HG03439 (cell line): ENCODE results near the gene RILPL2.
A peak's percentile ranks its signal among the peaks of the same experiment; 100 is the strongest.
"Not testable (repeated sequence)": the region's sequence is repeated elsewhere in the genome, so short reads cannot be mapped to it uniquely, and the experiment has no call there.

Experiments used
- ATAC-seq: cut with Tn5 transposase; IDR thresholded peaks from one replicate; pipeline ENCODE4 v1.9.1; 2021; ENCODE audit warnings: mild to moderate bottlenecking, moderate library complexity; ENCODE audit not compliant: unreplicated experiment

Gene RILPL2

DNA sequence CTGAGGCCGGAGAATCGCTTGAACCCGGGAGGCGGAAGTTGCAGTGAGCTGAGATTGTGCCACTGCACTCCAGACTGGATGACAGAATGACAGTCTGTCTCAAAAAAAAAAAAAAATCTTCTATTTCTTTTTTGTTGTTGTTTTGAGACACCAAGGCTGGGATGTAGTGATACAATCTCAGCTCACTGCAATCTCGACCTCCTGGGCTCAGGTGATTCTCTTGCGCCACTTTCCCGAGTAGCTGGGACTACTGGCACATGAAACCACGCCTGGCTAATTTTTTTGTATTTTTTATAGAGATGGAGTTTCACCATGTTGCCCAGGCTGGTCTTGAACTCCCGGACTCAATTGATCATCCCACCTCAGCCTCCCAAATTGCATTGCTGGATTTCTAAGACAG lies 14.2 kb upstream of the RILPL2 start:
- no peak for ATAC-seq

DNA sequence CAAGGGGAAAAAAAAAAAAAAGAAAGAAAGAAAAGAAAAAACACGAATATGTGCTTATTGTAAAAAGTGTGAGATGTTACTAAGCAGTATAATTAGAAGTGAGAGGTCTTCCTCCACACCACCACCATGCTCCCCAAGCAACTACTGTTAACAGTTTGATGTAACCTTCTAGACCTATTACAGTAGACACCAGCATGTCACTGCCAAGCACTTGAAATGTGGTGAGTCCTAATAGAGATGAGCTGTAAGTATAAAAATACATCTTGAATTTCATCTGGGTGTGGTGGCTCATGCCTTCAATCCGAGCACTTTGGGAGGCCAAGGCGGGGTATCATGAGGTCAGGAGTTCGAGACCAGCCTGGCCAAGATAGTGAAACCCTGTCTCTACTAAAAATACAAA lies 13.4 kb upstream of the RILPL2 start:
- no peak for ATAC-seq

DNA sequence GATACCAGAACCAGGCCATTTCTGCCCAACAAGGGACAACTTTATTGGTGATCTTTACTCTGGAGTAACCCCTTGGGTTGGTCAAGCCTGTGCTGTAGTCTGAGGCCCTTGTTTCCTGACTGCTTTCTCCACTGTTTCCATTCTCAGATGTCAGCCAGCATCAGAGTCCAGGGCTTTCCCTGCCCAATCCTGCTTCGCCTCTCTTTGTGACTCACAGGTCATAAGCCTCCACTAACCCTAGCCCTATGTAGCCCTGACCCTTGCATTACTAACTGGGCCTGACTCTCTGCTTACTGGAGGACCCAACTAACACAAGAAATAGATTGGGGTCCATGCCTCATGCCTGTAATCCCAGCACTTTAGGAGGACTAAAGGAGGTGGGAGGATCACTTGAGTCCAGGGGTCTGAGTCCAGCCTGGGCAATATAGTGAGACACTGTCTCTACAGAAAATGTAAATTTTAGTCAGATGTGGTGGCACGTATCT lies 12.8 kb upstream of the RILPL2 start:
- no peak for ATAC-seq

DNA sequence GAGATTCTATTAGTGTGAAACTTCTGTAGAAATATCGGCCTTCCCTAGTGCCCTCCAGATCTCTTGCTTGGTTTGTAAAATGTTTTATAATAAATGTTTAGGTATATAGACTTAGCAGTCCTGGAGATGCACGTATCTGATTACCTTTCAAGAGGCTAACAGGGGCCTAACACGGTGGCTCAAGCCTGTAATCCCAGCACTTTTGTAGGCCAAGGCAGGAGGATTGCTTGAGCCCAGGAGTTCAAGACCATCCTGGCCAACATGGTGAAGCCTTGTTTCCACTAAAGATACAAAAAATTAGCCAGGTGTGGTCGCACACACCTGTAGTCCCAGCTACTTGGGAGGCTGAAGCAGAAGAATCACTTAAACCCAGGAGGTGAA lies 9.8 kb upstream of the RILPL2 start:
- ATAC-seq = no peak

DNA sequence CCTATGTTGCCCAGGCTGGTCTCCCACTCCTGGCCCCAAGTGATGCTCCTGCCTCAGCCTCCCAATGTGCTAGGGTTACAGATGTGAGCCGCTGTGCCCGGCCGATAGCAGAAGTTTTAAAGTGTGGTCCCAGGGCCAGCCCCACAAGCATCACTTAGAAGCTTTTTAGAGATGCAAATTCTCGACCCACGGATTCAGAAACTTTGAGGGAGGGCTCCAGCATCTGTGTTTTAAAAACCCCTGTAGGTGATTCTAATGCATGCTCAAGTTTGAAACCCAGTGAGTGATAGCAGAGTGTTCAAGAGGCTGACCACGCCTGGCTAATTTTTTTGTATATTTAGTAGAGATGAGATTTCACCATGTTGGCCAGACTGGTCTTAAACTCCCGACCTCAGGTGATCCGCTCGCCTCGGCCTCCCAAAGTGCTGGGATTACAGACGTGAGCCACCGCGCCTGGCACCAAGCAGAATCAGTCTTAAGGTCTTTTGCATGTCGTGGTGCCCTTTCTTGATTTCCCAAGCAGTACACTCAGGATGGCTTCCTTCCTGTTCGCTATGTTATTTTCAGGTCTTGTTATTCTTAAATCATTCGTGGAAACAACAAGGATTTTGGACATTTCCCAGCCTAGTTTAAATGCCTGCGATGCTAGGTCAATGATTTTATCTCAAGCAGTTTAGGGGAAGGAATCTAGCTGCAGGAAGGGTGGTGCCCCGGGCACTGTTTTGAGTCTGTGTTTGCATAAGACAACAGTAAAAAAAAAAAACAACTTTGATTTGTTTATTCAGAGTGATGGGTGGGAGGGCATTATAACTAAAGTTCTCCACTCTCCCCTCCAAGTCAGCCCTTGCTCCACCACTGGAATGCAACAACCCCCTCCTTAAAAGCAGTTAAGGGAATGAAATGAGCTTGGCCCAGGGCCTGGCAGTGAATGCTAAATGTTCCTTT lies 9.2 kb upstream of the RILPL2 start:
- no peak for ATAC-seq

DNA sequence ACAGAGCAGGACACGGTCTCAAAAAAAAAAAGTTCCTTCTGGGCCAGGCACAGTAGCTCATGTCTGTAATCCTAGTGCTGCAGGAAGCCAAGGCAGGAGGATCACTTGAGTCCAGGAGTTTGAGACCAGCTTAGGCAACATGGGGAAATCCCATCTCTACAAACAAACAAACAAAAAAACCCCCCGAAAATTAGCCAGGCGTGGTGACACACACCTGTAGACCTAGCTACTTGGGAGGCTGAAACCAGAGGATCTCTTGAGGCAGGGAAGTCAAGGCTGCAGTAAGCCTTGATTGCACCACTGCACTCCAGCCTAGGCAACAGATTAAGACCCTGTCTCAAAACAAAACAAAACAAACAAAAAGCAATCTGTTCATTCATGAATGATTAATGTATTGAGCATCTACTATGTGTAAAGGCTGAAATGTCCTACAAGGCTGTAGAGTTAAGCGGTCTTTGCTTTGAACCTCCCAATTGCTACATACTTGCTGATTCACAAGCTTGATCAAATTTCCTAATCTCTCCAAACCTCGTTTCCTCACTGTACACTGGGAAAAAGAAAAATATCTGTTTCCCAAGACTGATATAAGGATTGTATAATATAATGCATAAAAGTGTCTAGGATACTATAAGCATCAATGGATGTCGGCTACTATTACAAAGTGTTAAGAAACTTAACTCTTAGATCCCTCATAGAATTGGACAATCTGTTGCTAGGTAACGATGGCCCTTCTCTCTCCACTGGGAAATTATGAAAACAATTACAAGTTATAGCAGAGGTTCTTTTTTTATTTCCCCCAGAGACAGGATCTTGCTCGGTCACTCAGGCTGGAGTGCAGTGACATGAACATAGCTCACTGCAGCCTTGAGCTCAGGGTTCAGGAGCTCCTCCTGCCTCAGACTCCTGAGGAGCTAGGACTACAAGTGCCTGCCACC lies 7.9 kb upstream of the RILPL2 start:
- no peak for ATAC-seq

DNA sequence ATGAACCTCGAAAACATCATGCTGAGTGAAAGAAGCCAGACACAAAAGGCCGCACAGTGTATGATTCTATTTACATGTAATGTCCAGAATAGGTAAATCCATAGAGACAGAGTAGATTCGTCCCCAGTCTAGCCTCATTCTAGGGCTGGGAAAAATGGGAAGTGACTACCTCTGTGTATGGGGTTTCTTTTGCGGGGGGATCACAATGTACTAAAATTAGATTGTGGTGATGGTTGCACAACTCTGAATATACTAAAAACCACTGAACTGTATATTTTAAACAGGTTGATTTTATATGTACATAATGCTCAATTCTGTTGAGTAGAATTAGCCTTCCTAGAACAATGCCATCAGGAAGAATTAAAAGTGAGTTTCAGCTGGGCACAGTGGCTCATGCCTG lies 6.3 kb upstream of the RILPL2 start:
- no peak for ATAC-seq

DNA sequence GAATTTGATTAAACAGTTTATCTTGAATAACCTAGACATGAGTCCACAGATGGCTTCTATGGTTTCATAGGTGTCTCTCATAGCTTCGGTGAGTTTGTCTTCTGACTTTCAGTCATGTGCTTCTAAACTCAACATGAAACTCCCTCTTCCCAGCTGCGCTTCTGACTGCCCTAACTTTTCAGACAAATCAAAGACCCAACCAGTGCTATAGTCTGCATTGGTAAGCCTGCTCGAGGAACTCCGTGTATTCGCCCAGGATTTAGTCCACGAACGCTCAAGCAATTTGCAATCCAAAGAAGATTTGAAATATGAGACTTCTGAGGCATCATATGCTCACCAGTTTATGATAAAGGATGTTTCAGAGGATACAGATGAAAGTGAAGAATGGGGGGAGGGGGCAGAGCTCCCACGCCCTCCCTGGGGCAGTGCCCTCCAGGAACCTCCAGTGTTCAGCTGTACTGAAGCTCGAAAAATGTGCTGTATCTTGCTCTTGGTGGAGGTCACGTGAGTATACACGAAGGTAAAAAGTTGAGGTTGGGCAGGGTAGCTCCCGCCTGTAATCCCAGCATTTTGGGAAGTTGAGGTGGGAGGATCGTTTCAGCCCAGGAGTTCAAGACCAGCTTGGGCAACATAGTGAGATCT lies 5.2 kb upstream of the RILPL2 start:
- ATAC-seq = no peak

DNA sequence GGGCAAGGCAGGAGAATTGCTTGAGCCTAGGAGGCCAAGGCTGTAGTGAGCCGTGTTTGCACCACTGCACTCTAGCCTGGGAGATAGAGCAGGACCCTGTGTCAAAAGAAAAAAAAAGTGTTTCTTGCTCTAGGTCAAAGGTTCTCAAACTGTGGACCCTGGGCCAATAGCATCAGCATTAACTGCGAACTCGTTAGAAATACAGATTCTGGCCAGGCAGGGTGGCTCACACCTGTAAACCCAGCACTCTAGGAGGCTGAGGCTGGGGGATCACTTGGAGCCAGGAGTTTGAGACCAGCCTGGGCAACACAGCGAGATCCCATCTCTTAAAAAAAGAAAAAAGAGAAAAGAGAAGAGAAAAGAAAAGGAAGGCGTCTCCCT lies 858 bp downstream of the RILPL2 start:
- ATAC-seq = no peak

DNA sequence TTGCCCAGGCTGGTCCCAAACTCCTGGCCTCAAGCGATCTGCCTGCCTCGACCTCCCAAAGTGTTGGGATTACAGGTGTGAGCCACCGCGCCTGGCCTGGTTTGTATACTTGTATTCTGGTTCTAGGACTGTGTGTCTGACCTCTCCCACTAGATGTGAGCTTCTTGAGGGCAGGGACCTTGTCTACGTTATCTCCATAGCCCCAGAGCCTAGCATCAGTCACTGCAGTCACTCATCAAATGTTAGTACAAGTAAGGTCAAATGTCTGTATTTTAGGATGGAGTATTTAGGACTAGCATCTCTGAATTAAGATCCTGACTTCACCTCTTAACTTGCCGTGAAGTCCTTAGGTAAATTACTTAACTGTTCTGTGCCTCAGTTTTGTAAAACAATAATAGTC lies 2.9 kb downstream of the RILPL2 start:
- no peak for ATAC-seq

DNA sequence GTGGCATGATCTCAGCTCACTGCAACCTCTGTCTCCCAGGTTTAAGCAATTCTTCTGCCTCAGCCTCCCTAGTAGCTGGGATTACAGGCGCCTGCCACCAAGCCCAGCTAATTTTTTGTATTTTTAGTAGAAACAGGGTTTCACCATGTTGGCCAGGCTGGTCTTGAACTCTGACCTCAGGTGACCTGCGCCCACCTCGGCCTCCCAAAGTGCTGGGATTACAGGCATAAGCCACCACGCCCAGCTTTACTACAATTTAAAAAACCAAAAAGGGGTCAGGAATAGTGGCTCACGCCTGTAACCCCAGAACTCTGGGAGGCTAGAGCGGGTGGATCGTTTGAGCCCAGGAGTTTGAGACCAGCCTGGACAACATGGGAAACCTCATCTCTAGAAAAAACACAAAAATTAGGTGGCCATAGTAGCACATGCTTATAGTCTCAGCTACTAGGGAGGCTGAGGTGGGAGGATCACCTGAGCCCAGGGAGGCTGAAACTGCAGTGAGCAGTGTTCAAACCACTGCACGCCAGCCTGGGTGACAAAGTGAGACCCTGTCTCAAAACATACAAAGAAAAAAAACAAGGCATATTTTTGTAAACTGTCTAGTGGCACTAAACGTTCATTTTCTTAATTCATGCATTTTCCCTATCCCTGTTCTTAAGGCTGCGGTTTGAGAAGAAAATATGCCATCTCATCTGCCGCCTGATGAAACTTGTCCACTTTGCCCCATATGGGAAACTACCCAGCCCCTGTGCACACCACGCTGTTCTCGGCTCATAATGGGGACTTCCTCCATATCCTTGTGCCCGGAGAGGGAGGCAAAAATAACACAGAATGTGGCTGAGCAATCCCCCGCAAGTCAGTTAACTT lies 4.3 kb downstream of the RILPL2 start:
- ATAC-seq = not testable (repeated sequence)

DNA sequence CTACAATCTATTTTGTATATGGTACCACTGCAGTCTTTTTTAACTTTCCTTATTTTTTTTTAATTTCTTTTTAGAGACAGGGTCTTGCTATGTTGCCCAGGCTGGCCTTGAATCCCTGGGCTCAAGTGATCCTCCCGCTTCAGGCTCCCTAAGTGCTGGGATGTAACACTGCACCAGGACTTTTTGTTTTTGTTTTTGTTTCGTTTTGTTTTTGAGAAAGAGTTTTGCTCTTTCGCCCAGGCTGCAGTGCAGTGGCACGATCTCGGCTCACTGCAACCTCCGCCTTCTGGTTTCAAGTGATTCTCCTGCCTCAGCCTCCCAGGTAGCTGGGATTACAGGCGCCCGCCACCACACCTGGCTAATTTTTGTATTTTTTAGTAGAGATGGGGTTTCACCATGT lies 7.4 kb downstream of the RILPL2 start:
- not testable (repeated sequence) for ATAC-seq

DNA sequence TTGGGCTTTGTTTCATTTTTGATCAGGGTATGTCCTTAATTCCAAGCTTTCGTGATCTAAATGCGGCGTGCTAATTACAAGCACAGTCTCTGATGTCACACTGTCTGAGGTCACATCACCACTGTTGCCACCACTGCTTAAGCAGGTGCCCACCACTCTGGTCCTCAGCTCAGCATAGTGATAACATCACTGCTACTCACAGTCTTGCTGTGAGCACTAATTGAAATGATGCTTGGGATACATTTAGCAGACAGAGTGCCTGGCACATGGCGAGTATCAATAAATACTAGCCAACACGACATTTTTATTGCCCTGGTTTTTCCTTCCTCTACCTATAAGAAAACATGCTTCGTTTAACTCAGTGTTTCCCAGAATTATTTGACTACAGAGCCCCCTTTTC lies 7.9 kb downstream of the RILPL2 start:
- ATAC-seq = no peak

DNA sequence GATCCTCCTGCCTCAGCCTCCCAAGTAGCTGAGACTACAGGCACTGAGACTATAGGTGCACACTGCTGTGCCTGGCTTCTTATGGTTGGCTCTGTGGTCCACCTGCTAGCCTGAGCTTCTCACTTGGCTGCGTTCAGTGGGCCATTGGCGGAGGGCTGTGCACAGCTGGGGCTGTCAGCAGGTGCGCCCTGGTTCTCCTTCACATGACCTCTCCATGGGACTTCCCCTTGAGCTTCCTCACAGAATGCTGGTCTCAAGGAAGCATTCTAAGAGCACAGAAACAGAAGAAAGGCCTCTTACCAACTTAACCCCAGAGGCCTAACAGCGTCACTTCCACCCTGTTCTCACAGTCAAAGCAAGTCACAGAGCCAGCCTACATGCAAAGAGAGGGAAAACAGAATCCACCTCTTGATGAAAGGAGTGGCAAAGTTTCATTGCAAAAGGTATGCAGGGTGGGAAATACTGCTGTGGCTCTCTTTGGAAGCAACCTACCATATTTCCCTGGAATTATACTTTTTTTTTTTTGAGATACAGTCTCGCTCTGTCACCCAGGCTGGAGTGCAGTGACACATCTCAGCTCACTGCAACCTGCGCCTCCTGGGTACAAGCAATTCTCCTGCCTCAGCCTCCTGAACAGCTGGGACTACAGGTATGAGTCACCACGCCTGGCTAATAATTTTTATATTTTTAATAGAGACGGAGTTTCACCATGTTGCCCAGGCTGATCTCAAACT lies 9.3 kb downstream of the RILPL2 start:
- ATAC-seq = peak; percentile 67

DNA sequence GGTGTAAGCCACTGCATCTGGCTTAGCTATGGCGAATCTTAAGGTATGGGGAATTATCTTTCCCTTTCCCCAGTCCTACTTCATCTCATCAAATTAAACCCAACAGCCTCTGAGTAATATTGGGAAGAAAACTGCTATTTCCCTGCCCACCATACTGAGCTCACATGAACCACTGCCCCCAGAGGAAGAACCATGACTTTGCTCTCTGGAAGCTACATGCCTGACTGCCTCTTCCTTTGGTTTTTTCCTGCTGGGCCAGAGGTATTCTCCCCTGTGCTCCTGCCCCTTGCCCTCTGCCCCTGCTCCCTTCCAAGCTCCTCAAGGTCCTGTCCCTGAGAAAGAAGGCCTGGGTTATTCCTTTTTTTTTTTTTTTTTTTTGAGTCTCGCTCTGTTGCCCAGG lies 15.2 kb downstream of the RILPL2 start:
- ATAC-seq = no peak

DNA sequence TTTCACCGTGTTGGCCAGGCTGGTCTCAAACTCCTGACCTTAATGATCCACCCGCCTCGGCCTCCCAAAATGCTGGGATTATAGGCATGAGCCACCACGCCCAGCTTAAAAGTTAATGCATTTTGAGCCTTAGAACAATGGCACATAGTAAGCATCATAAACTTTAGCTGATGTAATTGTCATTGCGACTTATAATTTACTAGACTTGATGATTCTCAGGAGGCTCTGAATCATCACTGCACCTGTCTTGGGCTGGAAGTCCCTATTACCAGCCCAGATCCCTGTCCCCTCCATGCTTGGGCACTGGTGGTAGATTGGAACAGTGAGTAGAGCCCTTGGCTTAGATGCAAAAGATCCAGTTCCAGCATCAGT lies 26.5 kb downstream of the RILPL2 start:
- ATAC-seq = no peak

DNA sequence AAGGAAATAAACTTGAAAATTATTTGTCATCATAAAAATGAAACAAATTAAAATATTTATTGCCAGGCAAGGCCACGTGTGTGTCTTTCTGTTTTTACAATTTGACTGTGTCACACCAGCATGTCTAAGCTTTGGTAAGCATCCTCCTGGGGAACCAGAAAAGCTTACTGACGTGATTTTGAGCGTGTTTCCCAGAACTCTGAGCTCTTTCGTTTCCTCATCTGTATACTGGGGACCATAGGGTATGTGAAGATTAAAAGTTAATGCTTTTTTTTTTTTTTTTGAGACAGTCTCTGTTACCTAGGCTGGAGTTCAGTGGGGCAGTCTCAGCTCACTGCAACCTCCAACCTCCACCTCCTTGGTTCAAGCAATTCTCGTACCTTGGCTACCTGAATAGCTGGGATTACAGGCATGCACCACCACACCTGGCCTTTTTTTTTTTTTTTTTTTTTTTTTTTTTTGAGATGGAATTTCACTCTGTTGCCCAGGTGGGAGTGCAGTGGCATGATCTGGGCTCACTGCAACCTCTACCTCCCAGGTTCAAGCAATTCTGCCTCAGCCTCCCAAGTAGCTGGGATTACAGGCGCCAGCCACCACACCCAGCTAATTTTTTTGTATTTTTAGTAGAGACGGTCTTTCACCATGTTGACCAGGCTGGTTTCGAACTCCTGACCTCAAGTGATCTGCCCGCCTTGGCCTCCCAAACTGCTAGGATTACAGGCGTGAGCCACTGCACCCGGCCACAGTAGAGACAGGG lies 27.0 kb downstream of the RILPL2 start:
- ATAC-seq = not testable (repeated sequence)

DNA sequence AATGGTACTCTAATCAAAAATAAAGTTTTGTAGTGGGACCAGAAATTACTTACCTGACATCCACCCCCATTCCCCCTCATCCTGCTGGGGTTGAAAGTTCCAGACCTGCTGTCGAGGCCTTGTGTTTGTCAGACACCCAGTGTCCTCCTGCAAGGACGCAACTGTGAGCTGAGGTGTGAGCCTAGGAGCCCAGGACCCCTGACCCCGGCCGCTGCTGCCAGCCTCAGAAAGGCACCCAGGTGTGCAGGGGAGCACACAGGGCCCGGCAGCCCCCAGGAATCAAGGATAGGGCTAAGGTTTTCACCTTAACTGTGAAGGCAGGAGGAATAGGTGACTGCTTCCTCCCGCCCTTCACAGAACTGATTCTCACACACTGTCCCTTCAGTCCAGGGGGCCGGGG lies 27.9 kb downstream of the RILPL2 start:
- not testable (repeated sequence) for ATAC-seq

DNA sequence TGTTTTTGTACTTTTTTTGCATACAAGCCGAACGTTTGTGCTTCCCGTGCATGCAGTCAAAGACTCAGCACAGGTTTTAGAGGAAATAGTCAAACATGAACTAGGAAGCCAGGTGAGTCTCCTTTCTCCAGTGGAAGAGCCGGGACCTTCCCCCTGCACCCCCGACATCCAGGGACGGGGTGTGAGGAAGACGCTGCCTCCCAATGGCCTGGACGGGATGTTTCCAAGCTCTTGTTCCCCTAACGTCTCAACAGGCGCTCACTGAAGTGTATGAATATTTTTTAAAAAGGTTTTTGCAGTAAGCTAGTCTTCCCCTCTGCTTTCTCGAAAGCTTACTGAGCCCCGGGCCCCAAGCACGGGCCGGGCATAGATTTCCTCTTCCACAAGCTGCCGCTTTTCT lies 28.6 kb downstream of the RILPL2 start:
- ATAC-seq = not testable (repeated sequence)
